Activated T-cell treated with anti-CD3 and anti-CD28 coated beads, Interleukin-2, amount 50 U/mL, for 4 hours (primary cell): Measurements from ENCODE around the gene VHLL. TPM values are rescaled to one million over a fixed set of nuclear protein-coding genes. Genes with fewer than 3 reads are reported as not detected.
A peak's percentile ranks its signal among the peaks of the same experiment; 100 is the strongest.

ENCODE experiments used
- ATAC-seq, 2 donors: fragments of 200-7000 bp; cut with Tn5 transposase; one replicate each; pipeline ENCODE4 v1.10.0; 2021
- DNase-seq: peaks from one replicate; pipeline ENCODE4 v3.0.0-alpha.2; 2020
- H3K27me3 Mint-ChIP-seq: one replicate; pipeline ENCODE4 v1.8.0; 2021; ENCODE audit warnings: low read depth, mixed read lengths
- H3K36me3 Mint-ChIP-seq: one replicate; pipeline ENCODE4 v1.8.0; 2022; ENCODE audit warnings: mixed read lengths; ENCODE audit not compliant: insufficient read depth
- H3K4me1 Mint-ChIP-seq: one replicate; pipeline ENCODE4 v1.8.0; 2021; ENCODE audit warnings: low read depth, mixed read lengths
- H3K4me3 Mint-ChIP-seq: one replicate; pipeline ENCODE4 v1.8.0; 2021; ENCODE audit warnings: mild to moderate bottlenecking, moderate library complexity, mixed read lengths
- H3K9me3 Mint-ChIP-seq: one replicate; pipeline ENCODE4 v1.8.0; 2021; ENCODE audit warnings: mixed read lengths
- total RNA-seq, 3 donors: library from RNA; stranded (reverse); gene quantifications; one replicate each; pipeline ENCODE4 v1.2.1, GENCODE V29; 2021

The VHLL gene
- total RNA-seq, 3 donors from 2014 or later: 0.42 TPM; not detected in 2

- DNase-seq (peak; percentile 93), ATAC-seq (peak; percentile 91 to 95)
- Mint-ChIP-seq H3K4me1 (peaks cover 34% of the 10 kb centered on the region), H3K9me3 (no peaks in the 10 kb centered on the region), H3K27me3 (no peaks in the 10 kb centered on the region), H3K36me3 (peaks cover 15% of the 10 kb centered on the region), H3K4me3 (peak within 1 kb of the TSS; percentile 98)
Observed at GRCh38 chr1:156282479-156283222, 16.5 kb downstream of the VHLL start, which contains the start of gene SMG5. TSS of gene SMG5 (minus strand) at chr1:156282825. CDS start at chr1:156282680, 145 bp downstream.

- H3K4me1 Mint-ChIP-seq: peaks cover 34% of the 10 kb centered on the region
- no peaks in the 10 kb centered on the region for H3K9me3 Mint-ChIP-seq
- H3K4me3 Mint-ChIP-seq: peak overlapping the region; percentile 98
- no peak for ATAC-seq
- H3K27me3 Mint-ChIP-seq: no peaks in the 10 kb centered on the region
- no peak for DNase-seq
- H3K36me3 Mint-ChIP-seq: peaks cover 22% of the 10 kb centered on the region
Observed at GRCh38 chr1:156281693-156282478, 17.2 kb downstream of the VHLL start.

GRCh38 chr1:156281281-156281680 lies 17.8 kb downstream of the VHLL start:
- Mint-ChIP-seq H3K9me3 (no peaks in the 10 kb centered on the region), H3K27me3 (no peaks in the 10 kb centered on the region), H3K4me3 (peak overlapping the region; percentile 98), H3K4me1 (peaks cover 34% of the 10 kb centered on the region), H3K36me3 (peaks cover 25% of the 10 kb centered on the region)
- ATAC-seq (peak; percentile 50 to 62), DNase-seq (peak; percentile 19)

- Mint-ChIP-seq H3K4me3 (peak overlapping the region; percentile 98), H3K27me3 (no peaks in the 10 kb centered on the region), H3K9me3 (no peaks in the 10 kb centered on the region), H3K4me1 (peaks cover 34% of the 10 kb centered on the region), H3K36me3 (peaks cover 34% of the 10 kb centered on the region)
- no peak for DNase-seq
- no peak for ATAC-seq
Observed at GRCh38 chr1:156279837-156280236, 19.3 kb downstream of the VHLL start.

GRCh38 chr1:156276966-156277381 lies 22.1 kb downstream of the VHLL start:
- H3K27me3 Mint-ChIP-seq: no peaks in the 10 kb centered on the region
- no peak for ATAC-seq
- H3K36me3 Mint-ChIP-seq: peaks cover 56% of the 10 kb centered on the region
- H3K4me3 Mint-ChIP-seq: no peak overlapping the region
- H3K4me1 Mint-ChIP-seq: peaks cover 19% of the 10 kb centered on the region
- DNase-seq: no peak
- no peaks in the 10 kb centered on the region for H3K9me3 Mint-ChIP-seq

- DNase-seq (no peak), ATAC-seq (no peak)
- Mint-ChIP-seq H3K27me3 (no peaks in the 10 kb centered on the region), H3K4me3 (no peak overlapping the region), H3K9me3 (no peaks in the 10 kb centered on the region), H3K36me3 (peaks cover 59% of the 10 kb centered on the region), H3K4me1 (peaks cover 16% of the 10 kb centered on the region)
Observed at GRCh38 chr1:156276532-156276931, 22.6 kb downstream of the VHLL start.

- Mint-ChIP-seq H3K4me3 (no peak overlapping the region), H3K9me3 (no peaks in the 10 kb centered on the region), H3K36me3 (peaks cover 57% of the 10 kb centered on the region), H3K27me3 (no peaks in the 10 kb centered on the region), H3K4me1 (no peaks in the 10 kb centered on the region)
- ATAC-seq (no peak), DNase-seq (no peak)
Observed at GRCh38 chr1:156270314-156270713, 28.8 kb downstream of the VHLL start.

GRCh38 chr1:156268336-156268735 lies 30.8 kb downstream of the VHLL start:
- ATAC-seq: no peak
- DNase-seq: no peak
- H3K9me3 Mint-ChIP-seq: no peaks in the 10 kb centered on the region
- H3K4me1 Mint-ChIP-seq: no peaks in the 10 kb centered on the region
- no peak overlapping the region for H3K4me3 Mint-ChIP-seq
- no peaks in the 10 kb centered on the region for H3K27me3 Mint-ChIP-seq
- H3K36me3 Mint-ChIP-seq: peaks cover 53% of the 10 kb centered on the region

- Mint-ChIP-seq H3K9me3 (no peaks in the 10 kb centered on the region), H3K4me3 (no peak overlapping the region), H3K36me3 (peaks cover 53% of the 10 kb centered on the region), H3K4me1 (no peaks in the 10 kb centered on the region), H3K27me3 (no peaks in the 10 kb centered on the region)
- DNase-seq: no peak
- ATAC-seq: no peak
Observed at GRCh38 chr1:156266051-156266450, 33.1 kb downstream of the VHLL start.

- ATAC-seq: no peak
- no peaks in the 10 kb centered on the region for H3K9me3 Mint-ChIP-seq
- H3K4me1 Mint-ChIP-seq: no peaks in the 10 kb centered on the region
- DNase-seq: no peak
- no peak overlapping the region for H3K4me3 Mint-ChIP-seq
- H3K27me3 Mint-ChIP-seq: no peaks in the 10 kb centered on the region
- H3K36me3 Mint-ChIP-seq: peaks cover 63% of the 10 kb centered on the region
Observed at GRCh38 chr1:156263288-156263655, 35.8 kb downstream of the VHLL start.

GRCh38 chr1:156262461-156263287 lies 36.4 kb downstream of the VHLL start:
- H3K4me3 Mint-ChIP-seq: no peak overlapping the region
- H3K4me1 Mint-ChIP-seq: no peaks in the 10 kb centered on the region
- ATAC-seq (peak; percentile 85 to 92), DNase-seq (no peak)
- H3K36me3 Mint-ChIP-seq: peaks cover 63% of the 10 kb centered on the region
- H3K27me3 Mint-ChIP-seq: no peaks in the 10 kb centered on the region
- H3K9me3 Mint-ChIP-seq: no peaks in the 10 kb centered on the region

GRCh38 chr1:156260896-156261295 lies 38.2 kb downstream of the VHLL start:
- Mint-ChIP-seq H3K36me3 (peaks cover 56% of the 10 kb centered on the region), H3K27me3 (no peaks in the 10 kb centered on the region), H3K9me3 (no peaks in the 10 kb centered on the region), H3K4me1 (peaks cover 2% of the 10 kb centered on the region), H3K4me3 (no peak overlapping the region)
- ATAC-seq: no peak
- DNase-seq: no peak

GRCh38 chr1:156259805-156260204 lies 39.3 kb downstream of the VHLL start:
- ATAC-seq: no peak
- H3K36me3 Mint-ChIP-seq: peaks cover 51% of the 10 kb centered on the region
- DNase-seq: no peak

GRCh38 chr1:156258859-156259258 lies 40.2 kb downstream of the VHLL start:
- H3K9me3 Mint-ChIP-seq: no peaks in the 10 kb centered on the region
- H3K4me1 Mint-ChIP-seq: peaks cover 2% of the 10 kb centered on the region
- no peak overlapping the region for H3K4me3 Mint-ChIP-seq
- no peaks in the 10 kb centered on the region for H3K27me3 Mint-ChIP-seq
- no peak for ATAC-seq
- H3K36me3 Mint-ChIP-seq: peaks cover 49% of the 10 kb centered on the region
- DNase-seq: no peak

More at GRCh38 chr1:156259805-156260204, 39.3 kb downstream of the VHLL start:
- Mint-ChIP-seq H3K9me3 (no peaks in the 10 kb centered on the region), H3K4me3 (no peak overlapping the region), H3K27me3 (no peaks in the 10 kb centered on the region), H3K4me1 (peaks cover 2% of the 10 kb centered on the region)
